Measurements from ENCODE around the gene CRELD2.

GRCh38 chr22:49913446-49913845, 5.0 kb upstream of the CRELD2 start:
- TF ChIP-seq POLR2A (IDR thresholded peaks at IDR 0.05; ENCODE audit: low read length) (no peak), GATA1 (IDR thresholded peaks at IDR 0.05; ENCODE audit: low read depth, low read length) (no peak)
